ENCODE results near the gene KRT15. TPM values are rescaled to one million over a fixed set of nuclear protein-coding genes. Genes with fewer than 3 reads are reported as not detected.

The KRT15 gene
- polyA plus RNA-seq, 3 donors: 0.03 TPM; not detected in 2

GRCh38 chr17:41531993-41532392, 13.3 kb upstream of the KRT15 start:
- Mint-ChIP-seq H3K4me3 (peak overlapping the region in 1 of 2 donors; percentile 11), H3K36me3 (peaks cover 2 to 3% of the 10 kb centered on the region in 2 donors), H3K4me1 (peaks cover 15% of the 10 kb centered on the region), H3K9me3 (peaks cover 0 to 15% (median 6%) of the 10 kb centered on the region in 7 donors), H3K27ac (no peak overlapping the region), H3K27me3 (ENCODE audit: low read depth in 3 of 3) (peaks cover 46 to 80% (median 64%) of the 10 kb centered on the region in 3 donors)
- H3K79me2 ChIP-seq (ENCODE audit: insufficient read depth, low read length): no peaks in the 10 kb centered on the region
- peaks cover 0 to 15% of the 10 kb centered on the region in 2 donors for H3K9me3 ChIP-seq (replicated peaks in 1 of 2; ENCODE audit: control insufficient read depth in 1 of 2, insufficient read depth in 1 of 2, low read length in 2 of 2)
- DNase-seq: no peak
- WGBS (ENCODE audit: insufficient coverage): no CpG with 5 or more reads among the region's 1 CpG
- intact Hi-C loops (cut with micrococcal nuclease): no loop called here
- H3K36me3 ChIP-seq (replicated peaks in 1 of 2; ENCODE audit: control insufficient read depth in 1 of 2, insufficient read depth in 2 of 2, low read length in 2 of 2): no peaks in the 10 kb centered on the region
- no peaks in the 10 kb centered on the region for H4K20me1 ChIP-seq (ENCODE audit: insufficient read depth, low read length)
- no peak overlapping the region for H3K27ac ChIP-seq (ENCODE audit: low read depth in 1 of 2, low read length in 2 of 2)
- H3K9ac ChIP-seq (ENCODE audit: insufficient read depth, low read length, poor library complexity, severe bottlenecking): no peak overlapping the region
- no peak overlapping the region for H3K4me2 ChIP-seq (replicated peaks; ENCODE audit: extremely low read depth, low read length, poor library complexity, severe bottlenecking)
- H2AFZ ChIP-seq (ENCODE audit: insufficient read depth, low read depth, low read length, poor library complexity, severe bottlenecking): no peak overlapping the region
- peaks cover 6 to 10% of the 10 kb centered on the region in 2 donors for H3K4me1 ChIP-seq (ENCODE audit: control insufficient read depth in 1 of 2, insufficient read depth in 2 of 2, low read length in 2 of 2)
- peaks cover 34 to 54% of the 10 kb centered on the region in 2 donors for H3K27me3 ChIP-seq (ENCODE audit: control insufficient read depth in 2 of 2, insufficient read depth in 2 of 2, low read length in 2 of 2)
- TF ChIP-seq CTCF (IDR thresholded peaks at IDR 0.05): no peak
- no peak overlapping the region for H3K4me3 ChIP-seq (replicated peaks in 1 of 3; ENCODE audit: low read depth in 2 of 3, low read length in 3 of 3)

- no peak overlapping the region for H3K9ac ChIP-seq (ENCODE audit: insufficient read depth, low read length, poor library complexity, severe bottlenecking)
Observed at GRCh38 chr17:41530062-41531048, 11.7 kb upstream of the KRT15 start.

More at GRCh38 chr17:41530062-41531048, 11.7 kb upstream of the KRT15 start:
- peaks cover 39 to 65% of the 10 kb centered on the region in 2 donors for H3K27me3 ChIP-seq (ENCODE audit: control insufficient read depth in 2 of 2, insufficient read depth in 2 of 2, low read length in 2 of 2)
- intact Hi-C loops (cut with micrococcal nuclease): no loop called here
- Mint-ChIP-seq H3K4me1 (peaks cover 15% of the 10 kb centered on the region), H3K27me3 (ENCODE audit: low read depth in 3 of 3) (peaks cover 55 to 82% (median 70%) of the 10 kb centered on the region in 3 donors), H3K36me3 (peaks cover 2 to 3% of the 10 kb centered on the region in 2 donors), H3K27ac (no peak overlapping the region), H3K9me3 (peaks cover 0 to 16% (median 7%) of the 10 kb centered on the region in 7 donors), H3K4me3 (no peak overlapping the region)
- H3K4me2 ChIP-seq (replicated peaks; ENCODE audit: extremely low read depth, low read length, poor library complexity, severe bottlenecking): no peak overlapping the region
- H4K20me1 ChIP-seq (ENCODE audit: insufficient read depth, low read length): no peaks in the 10 kb centered on the region
- no peak for TF ChIP-seq CTCF (IDR thresholded peaks at IDR 0.05)
- no peak overlapping the region for H3K27ac ChIP-seq (ENCODE audit: low read depth in 1 of 2, low read length in 2 of 2)
- no peaks in the 10 kb centered on the region for H3K79me2 ChIP-seq (ENCODE audit: insufficient read depth, low read length)
- H3K36me3 ChIP-seq (replicated peaks in 1 of 2; ENCODE audit: control insufficient read depth in 1 of 2, insufficient read depth in 2 of 2, low read length in 2 of 2): no peaks in the 10 kb centered on the region
- no peak overlapping the region for H2AFZ ChIP-seq (ENCODE audit: insufficient read depth, low read depth, low read length, poor library complexity, severe bottlenecking)
- peaks cover 6 to 10% of the 10 kb centered on the region in 2 donors for H3K4me1 ChIP-seq (ENCODE audit: control insufficient read depth in 1 of 2, insufficient read depth in 2 of 2, low read length in 2 of 2)
- no peak overlapping the region for H3K4me3 ChIP-seq (replicated peaks in 1 of 3; ENCODE audit: low read depth in 2 of 3, low read length in 3 of 3)
- peaks cover 0 to 21% of the 10 kb centered on the region in 2 donors for H3K9me3 ChIP-seq (replicated peaks in 1 of 2; ENCODE audit: control insufficient read depth in 1 of 2, insufficient read depth in 1 of 2, low read length in 2 of 2)
- no peak for DNase-seq
- 100% methylated on average over 2 of the region's 8 CpGs for WGBS (ENCODE audit: insufficient coverage)
